Fibroblast of lung (primary cell): ENCODE results near the gene ELMO1.

Experiments used
- EZH2 ChIP-seq: IDR thresholded peaks from 2 replicates; pipeline ENCODE4 v1.5.1; 2012; ENCODE audit warnings: low read length, control low read depth, mild to moderate bottlenecking; ENCODE audit errors: missing control alignments
- TF ChIP-seq, protein P1 (sequence below), 2 donors: IDR thresholded peaks in 1 of 2; conservative IDR thresholded peaks in 1 of 2; 1 replicate in 1 of 2; 2 replicates in 1 of 2; pipeline ENCODE4 v1.5.1; 2011 to 2012; ENCODE audit warnings: low read length in 2 of 2, control low read depth in 1 of 2, inconsistent platforms in 1 of 2, low read depth in 1 of 2, mild to moderate bottlenecking in 1 of 2

DNA sequence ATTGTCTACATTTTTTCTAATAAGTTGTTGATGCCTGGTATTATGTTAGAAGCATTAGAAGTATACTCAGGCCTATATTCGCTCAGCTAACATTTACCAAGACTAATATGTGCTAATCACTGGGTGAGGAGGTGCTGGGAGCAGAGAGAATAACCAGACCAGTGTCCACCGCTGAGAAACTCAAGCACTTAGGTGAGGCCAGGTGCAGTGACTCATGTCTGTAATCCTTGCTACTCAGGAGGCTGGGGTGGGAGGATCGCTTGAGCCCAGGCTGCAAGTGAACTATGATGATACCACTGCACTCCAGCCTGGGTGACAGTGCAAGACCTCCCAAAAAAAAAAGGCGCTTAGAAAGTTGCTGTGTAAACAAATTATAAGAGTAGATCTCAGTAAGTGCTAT is 542.2 kb downstream of the ELMO1 start:
- TF ChIP-seq, protein P1, sequence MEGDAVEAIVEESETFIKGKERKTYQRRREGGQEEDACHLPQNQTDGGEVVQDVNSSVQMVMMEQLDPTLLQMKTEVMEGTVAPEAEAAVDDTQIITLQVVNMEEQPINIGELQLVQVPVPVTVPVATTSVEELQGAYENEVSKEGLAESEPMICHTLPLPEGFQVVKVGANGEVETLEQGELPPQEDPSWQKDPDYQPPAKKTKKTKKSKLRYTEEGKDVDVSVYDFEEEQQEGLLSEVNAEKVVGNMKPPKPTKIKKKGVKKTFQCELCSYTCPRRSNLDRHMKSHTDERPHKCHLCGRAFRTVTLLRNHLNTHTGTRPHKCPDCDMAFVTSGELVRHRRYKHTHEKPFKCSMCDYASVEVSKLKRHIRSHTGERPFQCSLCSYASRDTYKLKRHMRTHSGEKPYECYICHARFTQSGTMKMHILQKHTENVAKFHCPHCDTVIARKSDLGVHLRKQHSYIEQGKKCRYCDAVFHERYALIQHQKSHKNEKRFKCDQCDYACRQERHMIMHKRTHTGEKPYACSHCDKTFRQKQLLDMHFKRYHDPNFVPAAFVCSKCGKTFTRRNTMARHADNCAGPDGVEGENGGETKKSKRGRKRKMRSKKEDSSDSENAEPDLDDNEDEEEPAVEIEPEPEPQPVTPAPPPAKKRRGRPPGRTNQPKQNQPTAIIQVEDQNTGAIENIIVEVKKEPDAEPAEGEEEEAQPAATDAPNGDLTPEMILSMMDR (conservative IDR thresholded peaks at IDR 0.05 in 1 of 2, IDR thresholded peaks at IDR 0.05 in 1 of 2; ENCODE audit: low read depth in 1 of 2, low read length in 2 of 2): no peak
- TF ChIP-seq EZH2: no peak
